NCI-H1105 (cell line): ENCODE data around the gene HOMER2.

Experiments used
- DNase-seq: peaks from one replicate; lab custom pipeline; 2025; lab: John Stamatoyannopoulos, UW

HOMER2 gene

DNA sequence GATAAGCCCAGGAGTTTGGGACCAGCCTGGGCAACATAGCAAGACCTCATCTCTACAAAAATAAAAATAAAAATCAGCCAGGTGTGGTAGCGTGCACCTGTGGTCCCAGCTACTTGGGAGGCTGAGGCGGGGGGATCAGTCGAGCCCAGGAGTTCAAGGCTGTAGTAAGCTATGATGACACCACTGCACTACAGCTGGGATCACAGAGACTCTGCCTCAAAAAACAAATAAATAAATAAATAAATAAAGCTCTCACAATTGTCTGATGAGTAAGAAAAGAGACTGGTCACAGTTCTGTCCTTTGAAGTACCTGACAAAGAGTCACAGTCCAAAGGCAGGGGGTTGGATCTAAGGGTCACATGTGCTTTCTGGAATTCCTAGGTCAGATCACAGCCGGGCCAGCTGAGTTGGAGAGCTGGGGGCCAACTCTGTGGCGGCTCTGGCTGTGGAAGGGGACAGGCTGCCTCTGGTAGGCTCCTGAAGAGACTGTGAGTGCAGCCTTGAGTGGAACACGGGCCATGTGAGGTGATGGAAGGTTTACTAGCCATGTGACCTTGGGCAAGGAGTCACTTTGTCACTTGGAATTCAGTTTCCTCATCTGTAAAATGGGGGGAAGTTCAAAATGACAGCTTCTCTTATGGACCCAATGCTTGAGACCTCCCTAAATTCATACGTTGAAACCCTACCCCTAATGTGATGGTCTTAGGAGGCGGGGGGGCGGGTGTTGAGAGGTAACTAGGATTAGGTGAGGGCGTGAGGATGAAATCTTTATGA, 95.9 kb downstream of the HOMER2 start:
- DNase-seq, result no peak

DNA sequence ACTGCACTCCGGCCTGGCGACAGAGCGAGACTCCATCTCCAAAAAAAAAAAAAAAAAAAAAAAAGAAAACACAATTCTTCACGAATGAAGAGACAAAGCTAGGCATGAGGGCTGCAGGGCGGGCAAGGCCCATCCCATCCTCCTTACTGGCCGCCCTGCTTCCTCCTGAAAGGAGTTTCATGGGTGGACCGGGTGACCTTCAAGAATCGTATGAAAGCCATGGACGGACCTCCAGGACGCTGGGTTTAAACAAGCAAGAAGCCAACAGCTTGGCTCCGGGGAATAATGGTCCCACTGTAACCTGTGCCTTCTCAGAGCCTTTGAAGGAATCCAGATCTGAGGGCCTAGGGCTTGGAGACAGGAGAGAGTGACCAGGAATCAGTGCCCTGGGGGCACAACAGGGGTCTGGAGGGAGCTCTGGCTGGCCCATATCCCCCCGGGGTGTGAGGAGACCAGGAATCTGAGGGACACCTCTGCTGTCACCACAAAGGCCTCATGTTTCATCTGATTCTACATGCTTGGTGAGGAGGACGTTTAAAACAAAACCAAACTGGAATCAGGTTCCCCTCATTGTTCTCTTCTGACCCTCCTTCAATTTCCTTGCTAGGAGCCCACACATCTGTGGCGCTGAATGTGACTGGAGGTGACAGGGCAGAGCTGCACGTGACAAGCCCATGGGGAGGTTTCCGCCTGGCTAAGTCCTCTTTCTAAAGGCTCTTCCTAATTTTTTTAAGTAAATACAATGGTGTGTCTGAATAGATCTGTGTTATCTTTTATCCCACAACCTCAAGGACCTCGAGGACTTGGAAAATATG, 97.0 kb downstream of the HOMER2 start:
- no peak for DNase-seq

DNA sequence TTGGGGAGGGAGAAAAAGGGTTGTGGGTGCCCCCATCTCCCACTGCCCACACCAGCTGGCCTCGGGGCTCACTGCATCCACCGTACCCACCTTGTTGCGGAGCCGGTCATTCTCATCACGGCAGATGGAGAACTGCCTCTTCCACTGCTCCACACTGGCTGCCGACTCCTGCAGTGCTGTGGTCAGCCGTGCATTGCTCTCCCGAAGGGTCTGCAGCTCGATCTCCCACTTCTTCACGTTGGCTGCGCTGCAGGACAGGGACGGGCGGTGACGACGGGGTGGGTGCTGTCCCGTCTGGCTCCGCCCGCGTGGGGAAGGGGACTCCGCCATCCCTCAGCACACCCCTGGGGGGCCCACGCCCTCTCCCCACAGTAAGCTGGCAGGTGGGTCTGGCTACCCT, 98.0 kb downstream of the HOMER2 start:
- DNase-seq, result no peak

DNA sequence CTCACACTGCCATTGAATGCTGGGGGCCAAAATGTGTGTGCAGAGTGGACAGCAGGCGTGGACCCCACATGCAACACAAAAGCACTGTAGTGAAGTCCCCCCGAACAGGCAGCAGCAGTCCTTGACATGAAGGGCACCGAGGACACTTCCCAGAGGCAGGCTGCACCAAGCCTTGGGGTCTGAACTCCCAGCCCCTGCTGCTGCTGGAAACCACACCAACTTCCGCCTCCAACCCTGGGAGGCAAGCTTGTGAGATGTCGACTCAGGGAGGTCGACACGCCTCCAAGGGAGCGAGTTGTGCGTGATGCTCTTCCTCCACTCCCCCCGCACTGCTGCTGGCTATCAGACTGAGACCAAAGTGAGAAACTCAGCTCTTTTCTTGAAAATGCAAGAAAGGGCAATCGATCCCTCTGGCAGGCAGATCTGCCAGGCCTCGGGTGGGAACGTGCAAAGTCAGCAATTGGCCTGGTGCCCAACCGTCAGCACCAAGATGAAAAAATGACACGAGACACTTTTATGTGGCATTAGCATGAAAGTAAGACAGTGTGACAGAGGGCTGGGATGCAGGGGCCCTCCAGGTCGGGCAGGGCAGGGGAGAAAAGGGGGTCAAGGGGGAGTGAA, 99.5 kb downstream of the HOMER2 start:
- DNase-seq, result no peak

DNA sequence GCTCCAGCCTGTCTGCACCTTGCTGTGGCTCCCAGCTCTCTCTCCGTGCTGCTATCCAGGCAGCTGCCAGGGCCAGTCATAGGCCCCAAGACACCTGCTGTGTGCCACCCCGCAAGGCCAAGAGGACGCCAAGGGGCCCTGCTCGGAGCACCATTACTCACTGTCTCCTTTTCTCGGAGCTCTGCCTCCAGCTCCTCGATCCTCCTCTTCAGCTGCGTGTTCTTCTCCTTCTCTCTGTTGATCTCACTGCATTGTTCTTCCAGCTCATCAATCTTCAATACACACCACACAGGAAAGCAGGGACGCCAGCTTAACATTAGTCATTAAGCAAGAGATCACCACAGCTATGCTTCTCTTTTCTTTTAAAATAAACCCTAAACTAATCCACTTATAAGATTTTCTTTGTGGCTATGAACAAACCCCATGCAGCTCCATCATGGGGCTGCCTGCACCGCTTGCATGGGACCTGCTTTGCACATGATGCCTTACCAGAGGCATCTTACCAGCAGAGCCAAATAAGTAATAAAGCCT, 100.5 kb downstream of the HOMER2 start:
- DNase-seq, result no peak

DNA sequence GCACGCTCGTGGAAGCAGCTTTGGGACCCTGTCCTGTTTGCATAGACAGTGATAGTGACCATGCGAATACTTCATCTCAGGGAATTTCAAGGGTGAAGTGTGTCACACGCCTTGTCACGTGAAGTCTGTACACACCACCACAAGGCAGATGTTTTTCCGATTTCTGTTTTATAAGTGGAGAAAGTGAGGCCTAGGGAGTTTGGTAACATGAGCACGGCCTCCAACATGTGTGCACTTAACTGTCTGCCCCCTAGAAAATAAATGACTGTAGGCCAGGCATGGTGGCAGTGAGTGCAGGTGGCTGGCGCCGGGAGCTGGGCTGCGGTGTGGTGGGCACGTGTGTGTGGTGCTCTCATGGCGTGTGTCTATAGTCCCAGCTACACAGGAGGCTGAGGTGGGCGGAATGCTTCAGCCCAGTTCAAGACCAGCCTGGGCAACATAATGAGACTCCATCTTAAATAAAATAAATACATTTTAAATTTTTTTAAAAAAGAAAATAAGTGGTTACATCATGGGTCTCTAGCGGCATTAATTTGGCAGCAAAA, 101.1 kb downstream of the HOMER2 start:
- no peak for DNase-seq

DNA sequence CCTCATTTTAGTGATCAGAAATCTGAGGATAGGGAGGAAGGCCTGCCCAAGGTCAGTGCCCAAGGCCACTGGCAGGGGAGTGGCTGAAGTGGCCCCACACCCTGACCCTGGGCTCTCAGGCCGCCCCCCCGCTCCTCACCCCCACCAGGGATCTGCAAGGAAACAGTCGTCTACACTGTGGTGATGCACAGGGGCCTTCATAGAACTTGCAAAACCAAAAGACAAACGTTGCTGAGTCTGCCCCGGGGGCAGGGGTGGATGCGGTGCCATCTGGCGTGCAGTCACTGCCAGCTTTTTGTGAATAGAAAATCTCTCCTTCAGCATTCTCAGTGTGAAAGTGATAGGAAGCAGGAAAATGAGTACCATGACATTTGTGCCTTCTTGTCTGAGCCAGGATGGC, 101.8 kb downstream of the HOMER2 start:
- no peak for DNase-seq

DNA sequence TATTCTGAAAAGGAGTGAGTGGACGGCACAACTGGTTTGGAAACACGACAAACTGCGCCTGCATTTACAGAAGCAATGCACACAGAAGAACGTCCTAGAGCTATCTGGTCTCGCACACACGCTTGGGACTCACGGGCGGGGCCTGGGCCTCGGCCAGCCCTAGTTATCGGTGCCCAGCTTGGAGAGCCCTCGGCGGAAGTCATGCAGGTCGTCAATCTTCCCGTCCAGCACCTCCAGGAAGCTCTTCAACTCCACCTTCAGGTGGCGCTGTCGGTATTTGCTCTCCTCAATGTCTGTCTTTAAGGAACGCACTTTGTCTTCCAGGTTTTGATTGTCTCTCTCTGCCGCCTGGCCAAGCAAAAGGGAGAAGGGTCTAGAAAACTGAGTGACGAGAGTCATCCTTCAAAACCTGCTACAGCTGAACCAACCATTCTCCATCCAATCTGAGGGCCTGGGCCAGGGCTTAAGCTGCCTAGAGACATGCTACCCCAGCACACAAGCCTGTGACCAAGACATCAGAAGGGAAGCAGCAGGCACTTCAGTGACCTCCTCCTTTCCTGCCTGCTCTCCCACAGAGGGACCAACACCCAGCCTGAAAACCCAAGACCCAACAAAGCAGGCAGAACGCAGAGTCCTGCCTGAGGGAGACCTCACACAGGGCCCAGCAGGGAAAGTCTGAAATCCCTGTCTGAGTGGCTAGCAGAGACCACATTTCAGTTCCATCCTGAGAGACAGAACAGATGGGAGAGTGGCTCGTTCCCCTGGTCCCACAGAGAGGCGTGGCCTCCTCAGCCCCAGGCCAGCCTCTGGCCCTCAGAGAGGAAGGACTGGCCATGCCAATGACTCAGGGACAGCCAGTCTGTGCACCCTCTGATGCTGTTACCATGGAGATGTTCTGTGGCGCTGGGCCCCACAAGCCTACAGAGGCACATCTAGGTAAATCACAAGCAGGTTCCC, 102.7 kb downstream of the HOMER2 start:
- no peak for DNase-seq

DNA sequence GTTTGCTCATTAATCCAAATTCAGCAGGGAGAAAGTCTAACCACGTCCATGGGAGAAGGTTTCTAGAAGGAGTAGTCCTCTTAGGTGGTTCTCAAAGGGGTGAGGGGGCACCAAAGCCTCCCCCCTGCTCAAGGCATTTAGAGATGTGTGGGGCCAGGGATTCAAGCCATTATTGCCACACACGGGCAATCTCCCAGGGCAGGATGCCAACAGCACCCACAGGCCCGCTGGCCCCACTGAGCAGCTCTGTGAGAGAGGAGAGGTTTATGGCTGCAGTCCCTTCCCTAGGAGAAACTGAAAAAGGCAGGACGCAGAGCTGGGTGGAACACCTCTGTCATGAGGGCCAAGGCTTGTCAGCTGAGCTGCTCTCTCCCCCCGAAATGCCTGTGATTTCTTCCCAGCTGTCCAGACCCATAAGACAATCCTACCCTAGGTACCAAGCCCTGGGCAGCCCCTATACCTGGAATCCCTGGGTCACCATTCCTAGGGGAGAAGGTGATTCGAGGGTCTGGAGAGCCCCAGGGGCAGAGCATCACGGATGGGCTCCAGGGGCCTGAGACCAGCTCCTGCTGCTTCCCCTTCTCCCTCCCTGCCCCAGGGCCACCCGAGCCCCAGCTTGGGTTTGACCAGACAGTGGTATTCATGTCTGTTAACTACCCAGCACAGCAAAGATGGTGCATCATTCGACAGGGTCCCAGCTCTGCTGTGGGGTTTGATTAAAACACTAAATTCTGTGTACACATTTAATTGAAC, 104.1 kb downstream of the HOMER2 start:
- DNase-seq, result no peak

DNA sequence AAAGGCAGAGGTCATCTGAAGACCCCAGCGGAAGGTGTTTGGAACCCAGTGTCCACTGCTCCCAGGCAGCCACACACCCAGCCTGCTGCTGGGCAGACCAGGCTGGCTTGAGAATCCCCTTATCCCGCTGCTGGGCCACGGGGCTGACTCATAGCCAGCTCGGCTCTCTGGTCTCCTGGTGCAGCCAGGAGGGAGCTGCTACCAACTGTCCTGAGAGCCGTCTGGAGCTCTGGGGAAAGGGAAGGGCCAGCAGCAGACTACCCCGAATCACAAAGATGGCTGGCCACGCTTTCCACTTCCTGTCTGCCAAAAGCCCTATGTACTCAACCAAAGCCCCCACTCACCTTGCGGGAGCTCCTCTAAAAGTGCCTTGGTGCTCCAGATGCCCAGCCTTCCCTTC, 104.8 kb downstream of the HOMER2 start:
- no peak for DNase-seq

DNA sequence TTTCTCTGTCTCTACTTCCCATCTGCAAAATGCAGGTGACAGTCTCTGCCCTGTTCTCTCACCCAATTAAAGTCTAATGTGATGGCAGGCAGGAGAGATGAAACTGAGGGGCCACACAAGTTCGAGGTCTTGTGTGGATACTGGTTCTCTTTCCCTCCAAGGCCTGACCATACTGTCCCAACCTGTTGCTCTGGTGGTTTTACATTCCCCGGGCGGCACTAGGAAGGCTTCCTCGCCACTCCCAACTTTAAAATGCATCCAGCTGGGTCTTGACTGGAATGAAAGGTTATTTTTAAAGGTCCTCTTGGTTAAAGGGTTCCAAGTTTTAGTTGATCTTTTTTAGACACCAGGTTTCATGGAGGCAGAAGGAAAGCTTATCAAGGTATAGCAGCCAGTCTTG, 105.9 kb downstream of the HOMER2 start:
- DNase-seq, result no peak

DNA sequence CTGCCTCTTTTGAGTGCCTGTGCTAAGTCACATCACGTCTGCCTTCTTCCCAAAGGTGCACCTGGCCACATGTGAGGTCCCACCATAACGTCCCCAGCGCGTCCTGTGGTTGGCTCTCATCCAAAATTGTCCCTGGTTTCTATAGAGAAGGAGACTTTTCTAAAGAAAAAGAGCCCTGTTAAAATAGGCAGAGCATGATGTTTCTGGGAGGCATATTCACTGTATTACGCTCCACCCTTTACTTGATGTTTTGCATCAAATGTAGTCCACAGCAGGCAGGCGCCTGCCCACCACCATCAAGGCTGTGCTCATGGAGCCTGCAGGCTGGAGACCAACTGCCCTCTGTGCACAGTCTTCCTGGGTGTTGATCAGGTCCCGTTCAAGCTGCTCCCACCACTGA, 106.8 kb downstream of the HOMER2 start:
- DNase-seq, result no peak

DNA sequence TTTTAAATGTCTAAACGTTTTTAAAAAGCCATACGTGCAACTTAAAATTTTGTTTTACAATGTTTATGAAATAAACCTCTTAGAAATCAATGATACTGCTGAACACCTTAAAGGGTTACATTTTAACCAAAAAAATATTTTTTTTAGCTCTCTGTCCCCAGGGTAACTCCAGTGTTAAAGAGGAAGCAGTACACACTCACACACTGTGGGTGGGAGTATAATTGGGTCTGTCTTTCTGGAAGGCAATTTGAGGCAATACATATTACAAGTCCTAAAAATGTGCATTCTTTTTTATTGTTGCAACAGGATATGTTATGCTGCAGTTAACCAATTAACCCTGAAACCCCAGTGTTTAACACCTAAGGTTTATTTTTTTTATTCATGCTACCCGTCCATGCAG, 109.0 kb downstream of the HOMER2 start:
- no peak for DNase-seq

DNA sequence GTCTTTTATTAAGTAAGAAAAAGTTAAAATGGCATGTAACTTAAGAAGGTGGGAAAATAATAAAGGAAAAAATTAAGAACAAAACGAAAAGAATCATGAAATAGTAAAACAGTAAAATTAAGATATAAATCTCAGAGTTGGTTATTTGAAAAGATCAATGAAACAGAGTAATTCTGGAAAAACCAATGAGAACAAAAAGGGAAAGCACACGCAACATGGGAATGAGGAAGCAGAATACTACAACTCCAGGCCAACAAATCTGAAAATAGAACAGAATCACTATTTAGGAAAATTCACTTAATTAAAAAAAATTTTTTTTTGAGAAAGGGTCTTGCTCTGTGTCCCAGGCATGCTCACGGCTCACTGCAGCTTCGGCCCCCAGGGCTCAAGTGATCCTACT, 112.4 kb downstream of the HOMER2 start:
- no peak for DNase-seq

DNA sequence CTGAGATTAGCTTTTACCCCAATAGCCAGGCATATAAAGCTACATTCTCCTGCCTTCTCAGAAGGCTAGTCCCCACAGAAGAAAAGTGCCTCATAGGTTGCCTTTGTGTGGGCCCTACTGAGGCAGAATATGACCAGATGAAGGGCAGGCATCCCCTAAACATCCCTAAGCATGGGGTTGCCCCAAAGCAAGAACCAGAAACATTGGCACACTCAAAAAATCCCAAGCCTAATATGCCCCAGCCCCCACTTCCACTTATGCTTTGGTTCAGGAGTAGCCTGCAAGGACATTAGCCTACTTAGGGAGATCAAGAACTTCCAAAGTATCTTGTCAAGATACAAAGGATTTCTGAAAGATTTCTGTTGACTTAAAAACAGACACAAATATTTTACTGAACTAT, 113.4 kb downstream of the HOMER2 start:
- no peak for DNase-seq

DNA sequence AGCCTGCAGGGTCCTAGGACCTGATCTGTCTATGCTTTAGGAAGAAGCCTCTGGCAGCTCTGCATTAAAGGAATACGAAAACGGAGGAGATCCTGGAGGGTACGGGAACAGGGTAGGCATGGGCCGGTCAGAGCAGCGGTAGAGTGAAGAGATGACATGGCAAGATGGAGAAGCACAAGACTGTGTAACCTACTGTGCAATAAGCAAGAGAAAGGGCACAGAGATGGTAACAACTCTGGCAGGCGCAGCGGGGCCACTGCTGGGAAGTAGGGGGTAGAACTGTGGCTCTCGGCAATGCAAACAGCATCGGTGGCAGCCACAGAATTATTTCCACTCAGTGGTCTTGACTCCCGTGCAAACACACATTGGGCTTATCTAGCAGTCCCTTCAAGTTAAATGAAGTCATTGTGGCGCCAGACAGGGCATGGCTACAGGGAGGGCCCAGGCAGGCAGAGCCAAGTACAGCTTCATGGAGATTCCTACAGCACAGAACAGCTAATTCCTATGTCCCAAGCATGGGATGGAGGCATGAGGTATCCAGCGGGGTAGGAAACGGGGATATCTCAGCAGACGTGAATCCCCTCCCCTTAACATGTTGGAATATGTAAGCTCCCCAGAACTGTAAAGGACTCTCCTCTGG, 114.3 kb downstream of the HOMER2 start:
- no peak for DNase-seq

DNA sequence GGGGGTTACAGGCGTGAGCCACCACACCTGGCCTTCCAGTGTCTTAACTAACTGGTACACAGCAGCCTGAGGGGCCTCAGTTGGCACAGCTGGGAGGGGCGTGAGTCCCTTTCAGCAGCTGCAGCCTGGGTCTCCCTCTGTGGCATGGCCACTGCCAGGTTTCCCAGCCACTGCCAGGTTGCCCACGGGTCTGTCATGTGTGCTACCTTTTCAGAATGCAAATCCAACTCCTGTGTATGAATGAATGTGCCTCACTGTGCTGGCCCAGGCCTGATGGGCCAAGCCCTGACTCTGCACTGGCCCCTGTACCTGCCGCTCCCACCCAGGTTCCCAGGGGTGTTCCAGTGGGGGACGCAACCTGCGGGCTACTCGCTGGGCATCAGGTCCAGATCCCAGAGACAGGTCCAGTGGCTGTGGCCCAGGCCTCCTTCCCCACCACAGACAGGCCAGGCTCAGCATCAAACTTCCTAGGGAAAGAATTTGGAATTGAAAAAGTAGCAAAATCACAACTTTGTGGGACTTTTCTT, 117.1 kb downstream of the HOMER2 start:
- DNase-seq, result no peak

DNA sequence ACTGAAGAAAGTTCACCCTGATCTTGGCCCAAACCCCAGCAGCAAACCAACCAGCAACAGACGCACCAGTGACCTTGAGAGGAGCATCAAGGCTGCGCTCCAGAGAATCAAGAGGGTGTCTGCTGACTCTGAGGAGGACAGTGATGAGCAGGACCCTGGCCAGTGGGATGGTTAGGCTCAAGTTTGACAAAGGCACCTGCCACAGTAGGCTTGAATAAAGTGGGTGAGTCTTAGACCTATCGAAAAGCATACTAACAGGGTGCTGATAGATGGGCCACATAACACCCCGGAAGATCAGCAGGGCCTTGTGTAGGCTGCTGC, 119.2 kb downstream of the HOMER2 start:
- no peak for DNase-seq

DNA sequence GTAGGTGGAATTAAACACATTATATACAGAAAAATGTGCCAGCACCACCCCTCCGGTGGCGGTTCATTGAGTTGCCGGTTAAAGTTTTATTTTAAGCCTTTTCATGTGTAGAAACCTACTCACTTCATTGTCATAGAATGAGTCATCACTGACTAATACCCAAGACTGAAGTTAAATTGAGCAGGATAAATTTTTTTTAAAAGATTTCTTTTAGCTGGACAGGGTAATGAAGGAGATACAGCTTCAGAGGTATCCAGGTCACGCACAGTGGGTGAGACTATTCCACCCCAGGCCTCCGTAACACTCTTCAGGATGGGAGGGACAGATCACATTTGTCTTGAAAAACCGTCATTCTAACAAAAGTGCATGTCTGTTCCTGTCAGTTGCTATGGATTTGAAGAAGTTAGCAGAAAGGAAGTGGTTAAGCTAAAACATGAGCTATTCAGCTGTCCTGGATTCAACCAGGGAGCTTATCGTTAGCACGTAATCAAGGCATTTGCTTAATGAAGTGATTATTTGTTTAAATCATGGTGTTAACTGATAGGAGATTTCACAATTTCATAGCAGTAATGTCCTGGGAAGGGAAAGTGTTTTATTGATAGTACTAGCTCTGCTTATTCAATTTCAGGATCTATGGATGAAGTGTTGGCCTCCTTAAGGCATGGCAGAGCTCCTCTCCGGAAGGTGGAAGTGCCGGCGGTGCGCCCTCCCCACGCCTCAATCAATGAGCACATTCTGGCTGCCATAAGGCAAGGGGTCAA, 119.7 kb downstream of the HOMER2 start:
- DNase-seq, result no peak
